Astrocyte (in vitro differentiated cells and primary cell): ENCODE results near the gene VSIG4. TPM values are rescaled to one million over a fixed set of nuclear protein-coding genes. Genes with fewer than 3 reads are reported as not detected.
A peak's percentile ranks its signal among the peaks of the same experiment; 100 is the strongest.

Source experiments
- DNase-seq: peaks from one replicate; pipeline ENCODE4 v3.0.0-alpha.2; 2010; ENCODE audit warnings: low read depth
- FAIRE-seq: peaks from 2 replicates; lab custom pipeline; 2011; peaks lifted over from hg19 to GRCh38; lab: Jason Lieb, UNC
- H2AFZ ChIP-seq: 2 replicates; pipeline ENCODE4 v1.6.0; 2012; ENCODE audit warnings: low read depth, low read length, inconsistent platforms
- H3K27ac ChIP-seq: 2 replicates; pipeline ENCODE4 v1.5.1; 2011; ENCODE audit warnings: low read depth, low read length, inconsistent platforms
- H3K27me3 ChIP-seq: 2 replicates; pipeline ENCODE4 v1.6.0; 2011; ENCODE audit warnings: low read length, inconsistent platforms; ENCODE audit not compliant: insufficient read depth
- H3K36me3 ChIP-seq: 2 replicates; pipeline ENCODE4 v1.5.1; 2011; ENCODE audit warnings: low read length, inconsistent platforms; ENCODE audit not compliant: insufficient read depth
- H3K4me1 ChIP-seq: 2 replicates; pipeline ENCODE4 v1.5.1; 2011; ENCODE audit warnings: low read length, inconsistent platforms; ENCODE audit not compliant: insufficient read depth
- H3K4me2 ChIP-seq: 2 replicates; pipeline ENCODE4 v1.6.0; 2012; ENCODE audit warnings: low read length, inconsistent platforms
- H3K4me3 ChIP-seq: 2 replicates; pipeline ENCODE4 v1.5.1; 2011; ENCODE audit warnings: low read depth, mild to moderate bottlenecking, low read length, inconsistent platforms; ENCODE audit not compliant: insufficient read depth
- H3K79me2 ChIP-seq: 2 replicates; pipeline ENCODE4 v1.6.0; 2012; ENCODE audit warnings: mild to moderate bottlenecking, low read length, inconsistent platforms; ENCODE audit not compliant: insufficient read depth
- H3K9ac ChIP-seq: 2 replicates; pipeline ENCODE4 v1.6.0; 2012; ENCODE audit warnings: mild to moderate bottlenecking, low read length, inconsistent platforms
- H3K9me3 ChIP-seq: 2 replicates; pipeline ENCODE4 v1.5.1; 2012; ENCODE audit warnings: low read depth, mild to moderate bottlenecking, low read length, inconsistent platforms; ENCODE audit not compliant: insufficient read depth
- H4K20me1 ChIP-seq: 2 replicates; pipeline ENCODE4 v1.6.0; 2012; ENCODE audit warnings: low read length, inconsistent platforms; ENCODE audit not compliant: insufficient read depth
- H3K27ac Mint-ChIP-seq: one replicate; pipeline ENCODE4 v1.8.0; 2021; ENCODE audit warnings: mild to moderate bottlenecking, mixed read lengths; ENCODE audit not compliant: unreplicated experiment
- H3K27me3 Mint-ChIP-seq: one replicate; pipeline ENCODE4 v1.8.0; 2021; ENCODE audit warnings: low read depth, mixed read lengths; ENCODE audit not compliant: unreplicated experiment
- H3K36me3 Mint-ChIP-seq: one replicate; pipeline ENCODE4 v1.8.0; 2021; ENCODE audit warnings: low read depth, mixed read lengths; ENCODE audit not compliant: unreplicated experiment
- H3K4me1 Mint-ChIP-seq: one replicate; pipeline ENCODE4 v1.8.0; 2021; ENCODE audit warnings: low read depth, mixed read lengths; ENCODE audit not compliant: unreplicated experiment
- H3K4me3 Mint-ChIP-seq: one replicate; pipeline ENCODE4 v1.8.0; 2021; ENCODE audit warnings: mild to moderate bottlenecking, moderate library complexity, mixed read lengths; ENCODE audit not compliant: unreplicated experiment
- H3K9me3 Mint-ChIP-seq: one replicate; pipeline ENCODE4 v1.8.0; 2021; ENCODE audit warnings: mild to moderate bottlenecking, mixed read lengths; ENCODE audit not compliant: unreplicated experiment
- EZH2 ChIP-seq: IDR thresholded peaks from 2 replicates; pipeline ENCODE4 v1.6.1; 2012; ENCODE audit warnings: mild to moderate bottlenecking, low read length, inconsistent platforms; ENCODE audit not compliant: insufficient read depth
- total RNA-seq: library from RNA; stranded (reverse); gene quantifications from 2 replicates; pipeline ENCODE4 v1.2.1, GENCODE V29; 2021
- TF ChIP-seq, protein P1 (sequence below): IDR thresholded peaks from 2 replicates; pipeline ENCODE4 v1.5.1; 2011; ENCODE audit warnings: low read depth, mild to moderate bottlenecking, inconsistent platforms, low read length, moderate library complexity; ENCODE audit not compliant: insufficient read depth

Gene VSIG4
- total RNA-seq, 1 donor from 2014 or later = not detected

DNA sequence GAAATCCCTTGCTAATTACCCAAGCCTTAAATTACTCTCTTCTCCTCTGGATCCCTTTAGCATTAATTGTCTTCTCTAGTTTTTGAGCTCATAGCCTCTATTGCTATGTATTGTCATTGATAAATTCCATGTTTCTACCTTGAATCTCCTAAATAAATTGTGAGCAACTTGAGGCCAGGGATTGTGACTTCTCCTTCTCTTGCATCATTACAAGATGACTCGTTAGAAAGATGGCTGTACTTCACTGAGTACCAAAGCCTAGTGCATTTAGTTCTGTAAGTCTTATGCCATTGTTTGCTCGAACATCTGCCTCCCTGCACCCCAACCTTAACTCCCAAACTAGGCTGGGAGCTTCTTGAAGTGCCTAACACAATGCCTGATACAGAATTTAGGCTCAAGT, 15.3 kb downstream of the VSIG4 start:
- no peaks in the 10 kb centered on the region for H3K4me1 Mint-ChIP-seq
- Histone ChIP-seq H3K9ac (no peak overlapping the region), H3K36me3 (no peaks in the 10 kb centered on the region), H3K27ac (no peak overlapping the region), H2AFZ (no peak overlapping the region), H3K4me3 (no peak overlapping the region), H3K4me1 (no peaks in the 10 kb centered on the region), H3K4me2 (no peak overlapping the region), H3K79me2 (no peaks in the 10 kb centered on the region), H3K9me3 (no peaks in the 10 kb centered on the region), H3K27me3 (no peaks in the 10 kb centered on the region), H4K20me1 (no peaks in the 10 kb centered on the region)
- FAIRE-seq (peak; percentile 52), DNase-seq (no peak)
- H3K4me3 Mint-ChIP-seq = no peak overlapping the region
- no peaks in the 10 kb centered on the region for H3K27me3 Mint-ChIP-seq
- H3K36me3 Mint-ChIP-seq = no peaks in the 10 kb centered on the region
- TF ChIP-seq, protein P1, sequence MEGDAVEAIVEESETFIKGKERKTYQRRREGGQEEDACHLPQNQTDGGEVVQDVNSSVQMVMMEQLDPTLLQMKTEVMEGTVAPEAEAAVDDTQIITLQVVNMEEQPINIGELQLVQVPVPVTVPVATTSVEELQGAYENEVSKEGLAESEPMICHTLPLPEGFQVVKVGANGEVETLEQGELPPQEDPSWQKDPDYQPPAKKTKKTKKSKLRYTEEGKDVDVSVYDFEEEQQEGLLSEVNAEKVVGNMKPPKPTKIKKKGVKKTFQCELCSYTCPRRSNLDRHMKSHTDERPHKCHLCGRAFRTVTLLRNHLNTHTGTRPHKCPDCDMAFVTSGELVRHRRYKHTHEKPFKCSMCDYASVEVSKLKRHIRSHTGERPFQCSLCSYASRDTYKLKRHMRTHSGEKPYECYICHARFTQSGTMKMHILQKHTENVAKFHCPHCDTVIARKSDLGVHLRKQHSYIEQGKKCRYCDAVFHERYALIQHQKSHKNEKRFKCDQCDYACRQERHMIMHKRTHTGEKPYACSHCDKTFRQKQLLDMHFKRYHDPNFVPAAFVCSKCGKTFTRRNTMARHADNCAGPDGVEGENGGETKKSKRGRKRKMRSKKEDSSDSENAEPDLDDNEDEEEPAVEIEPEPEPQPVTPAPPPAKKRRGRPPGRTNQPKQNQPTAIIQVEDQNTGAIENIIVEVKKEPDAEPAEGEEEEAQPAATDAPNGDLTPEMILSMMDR = no peak
- TF ChIP-seq EZH2 = no peak
- H3K9me3 Mint-ChIP-seq = no peaks in the 10 kb centered on the region
- no peak overlapping the region for H3K27ac Mint-ChIP-seq

DNA sequence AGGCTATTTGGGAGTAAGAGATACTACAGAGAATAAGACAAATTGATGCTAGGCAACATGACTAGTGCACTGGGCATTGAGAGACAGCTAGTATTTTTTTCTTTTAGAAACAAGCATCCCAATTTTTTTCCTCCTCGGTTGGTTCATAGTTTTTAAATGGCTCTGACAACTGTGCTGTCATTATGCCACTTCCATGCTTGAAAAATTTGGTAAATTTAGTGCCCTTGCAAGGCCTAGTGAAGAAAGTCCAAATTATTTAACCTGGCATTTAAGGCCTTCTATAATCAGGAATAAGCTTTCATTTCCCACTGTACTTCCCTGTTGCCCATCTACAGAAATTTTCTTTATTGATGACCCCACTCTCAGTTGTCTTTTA, 15.8 kb downstream of the VSIG4 start:
- Histone ChIP-seq H3K4me2 (no peak overlapping the region), H3K36me3 (no peaks in the 10 kb centered on the region), H3K27me3 (no peaks in the 10 kb centered on the region), H3K79me2 (no peaks in the 10 kb centered on the region), H3K4me3 (no peak overlapping the region), H2AFZ (no peak overlapping the region), H3K9ac (no peak overlapping the region), H3K4me1 (no peaks in the 10 kb centered on the region), H4K20me1 (no peaks in the 10 kb centered on the region), H3K27ac (no peak overlapping the region), H3K9me3 (no peaks in the 10 kb centered on the region)
- no peak overlapping the region for H3K4me3 Mint-ChIP-seq
- no peak overlapping the region for H3K27ac Mint-ChIP-seq
- no peaks in the 10 kb centered on the region for H3K9me3 Mint-ChIP-seq
- no peaks in the 10 kb centered on the region for H3K27me3 Mint-ChIP-seq
- H3K4me1 Mint-ChIP-seq = no peaks in the 10 kb centered on the region
- FAIRE-seq (no peak), DNase-seq (no peak)
- TF ChIP-seq, protein P1 = no peak
- TF ChIP-seq EZH2 = no peak
- no peaks in the 10 kb centered on the region for H3K36me3 Mint-ChIP-seq

DNA sequence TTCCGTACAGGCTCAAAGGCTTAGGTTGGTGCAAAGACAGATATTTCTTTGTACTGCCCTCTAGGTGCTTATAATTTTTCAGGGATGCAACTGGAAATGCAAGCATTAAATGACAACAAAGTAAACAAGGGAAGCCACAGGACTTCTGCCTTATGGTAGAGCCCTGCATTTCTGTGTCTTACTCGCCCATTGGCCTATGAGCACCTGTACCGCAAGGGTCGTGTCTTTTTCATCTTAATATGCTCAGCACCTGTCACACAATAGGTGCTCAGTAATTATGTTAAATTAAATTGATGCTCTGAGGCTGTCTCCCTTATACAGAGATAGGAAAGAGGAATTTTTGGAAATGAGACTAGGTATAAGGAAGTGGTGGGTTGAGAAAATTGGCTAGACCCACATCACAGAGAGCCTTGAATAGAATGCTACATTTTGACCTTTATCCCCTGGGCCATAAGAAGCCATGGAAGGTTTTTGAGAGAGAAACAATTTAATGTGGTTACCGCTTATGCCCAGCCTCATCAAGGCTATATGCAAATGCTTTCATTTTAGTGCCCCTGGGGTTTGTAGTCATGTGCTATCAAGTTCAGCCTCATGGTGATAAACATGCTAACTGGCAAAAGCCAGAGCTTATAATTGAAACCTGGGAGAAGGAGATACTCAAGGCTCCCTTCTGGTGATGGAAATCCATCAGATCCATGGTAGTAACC, 16.3 kb downstream of the VSIG4 start:
- Mint-ChIP-seq H3K27ac (no peak overlapping the region), H3K27me3 (no peaks in the 10 kb centered on the region), H3K9me3 (no peaks in the 10 kb centered on the region), H3K36me3 (no peaks in the 10 kb centered on the region), H3K4me3 (no peak overlapping the region), H3K4me1 (no peaks in the 10 kb centered on the region)
- Histone ChIP-seq H3K4me2 (no peak overlapping the region), H4K20me1 (no peaks in the 10 kb centered on the region), H3K36me3 (no peaks in the 10 kb centered on the region), H3K27me3 (no peaks in the 10 kb centered on the region), H3K79me2 (no peaks in the 10 kb centered on the region), H2AFZ (no peak overlapping the region), H3K4me3 (no peak overlapping the region), H3K4me1 (no peaks in the 10 kb centered on the region), H3K27ac (no peak overlapping the region), H3K9ac (no peak overlapping the region), H3K9me3 (no peaks in the 10 kb centered on the region)
- TF ChIP-seq, protein P1 = no peak
- TF ChIP-seq EZH2 = no peak
- DNase-seq (no peak), FAIRE-seq (peak; percentile 54)
